H1 (cell line): ENCODE data around the gene P3H2. TPM values are rescaled to one million over a fixed set of nuclear protein-coding genes. Genes with fewer than 3 reads are reported as not detected.

Experiments
- CTCF ChIA-PET: fragments of 300-600 bp; sonication (Branson Sonifier 250); formaldehyde crosslinking; loops from one replicate; lab custom pipeline; 2021; ENCODE audit not compliant: partially characterized antibody; lab: Charles Lee
- POLR2A ChIA-PET: fragments of 300-600 bp; sonication (Branson Sonifier 250); formaldehyde crosslinking; loops from one replicate; lab custom pipeline; 2021; ENCODE audit warnings: inconsistent platforms; ENCODE audit not compliant: partially characterized antibody; lab: Charles Lee
- DNase-seq, 2 experiments: peaks; one replicate each; pipeline versions ENCODE4 v3.0.0 to v3.0.0-alpha.2; 2010 to 2022; ENCODE audit warnings: low spot score in 2 of 2, low read depth in 1 of 2, mixed read lengths in 1 of 2
- FAIRE-seq: peaks from 2 replicates; lab custom pipeline; 2011; peaks lifted over from hg19 to GRCh38; lab: Jason Lieb, UNC
- H2AFZ ChIP-seq: 2 replicates; pipeline ENCODE4 v1.8.1; 2012; ENCODE audit warnings: low read length, inconsistent platforms
- H2AK5ac ChIP-seq: 2 replicates; pipeline ENCODE4 v1.6.1; 2013; ENCODE audit warnings: low read depth, low read length
- H2BK120ac ChIP-seq: replicated peaks from 2 replicates; pipeline ENCODE3; 2013; ENCODE audit warnings: low read depth, low read length, inconsistent platforms
- H2BK12ac ChIP-seq: 2 replicates; pipeline ENCODE4 v1.6.1; 2013; ENCODE audit warnings: low read depth, low read length
- H2BK15ac ChIP-seq: 2 replicates; pipeline ENCODE4 v1.6.1; 2013; ENCODE audit warnings: low read length
- H2BK20ac ChIP-seq: 2 replicates; pipeline ENCODE4 v1.6.1; 2013; ENCODE audit warnings: low read length
- H2BK5ac ChIP-seq: 2 replicates; pipeline ENCODE4 v1.6.1; 2013; ENCODE audit warnings: low read depth, low read length
- H3K14ac ChIP-seq: 2 replicates; pipeline ENCODE4 v1.6.1; 2013; ENCODE audit warnings: inconsistent platforms; ENCODE audit not compliant: insufficient read length
- H3K18ac ChIP-seq: 2 replicates; pipeline ENCODE4 v1.6.1; 2013; ENCODE audit warnings: low read length; ENCODE audit errors: extremely low read depth
- H3K23ac ChIP-seq: 2 replicates; pipeline ENCODE4 v1.6.1; 2013; ENCODE audit warnings: inconsistent platforms; ENCODE audit not compliant: insufficient read length
- H3K23me2 ChIP-seq: 2 replicates; pipeline ENCODE4 v1.6.1; 2013; ENCODE audit warnings: low read depth, low read length
- H3K27ac ChIP-seq: 2 replicates; pipeline ENCODE4 v1.6.1; 2011; ENCODE audit warnings: low read depth, low read length, inconsistent platforms
- H3K27me3 ChIP-seq, 4 experiments: replicated peaks in 1 of 4; 1 replicate in 1 of 4; 2 replicates in 3 of 4; pipeline versions ENCODE4 v1.6.1 to v1.8.1; 2011 to 2013; ENCODE audit warnings: low read length in 3 of 4, mild to moderate bottlenecking in 3 of 4, inconsistent platforms in 2 of 4, mixed read lengths in 2 of 4, moderate library complexity in 1 of 4; ENCODE audit not compliant: control insufficient read depth in 3 of 4, insufficient read depth in 3 of 4; ENCODE audit errors: extremely low read depth in 1 of 4
- H3K36me3 ChIP-seq, 4 experiments: 2 replicates each; pipeline versions ENCODE4 v1.6.1 to v1.8.1; 2011 to 2013; ENCODE audit warnings: mild to moderate bottlenecking in 4 of 4, low read length in 3 of 4, moderate library complexity in 2 of 4, control low read depth in 1 of 4, inconsistent platforms in 1 of 4; ENCODE audit not compliant: insufficient read depth in 4 of 4, control insufficient read depth in 2 of 4
- H3K4ac ChIP-seq: replicated peaks from 2 replicates; pipeline ENCODE3; 2013; ENCODE audit warnings: low read length, low read depth, mixed read lengths, inconsistent platforms; ENCODE audit not compliant: insufficient read length
- H3K4me1 ChIP-seq, 4 experiments: replicated peaks in 1 of 4; 1 replicate in 1 of 4; 2 replicates in 3 of 4; pipeline versions ENCODE4 v1.6.1 to v1.8.1; 2011 to 2013; ENCODE audit warnings: low read length in 3 of 4, inconsistent platforms in 2 of 4, mixed read lengths in 1 of 4; ENCODE audit not compliant: insufficient read depth in 4 of 4, control insufficient read depth in 3 of 4
- H3K4me2 ChIP-seq, 2 experiments: 2 replicates each; pipeline versions ENCODE4 v1.6.1 to v1.8.1; 2011 to 2013; ENCODE audit warnings: low read depth in 2 of 2, low read length in 2 of 2, control low read depth in 1 of 2, inconsistent platforms in 1 of 2, mild to moderate bottlenecking in 1 of 2; ENCODE audit not compliant: insufficient read depth in 1 of 2
- H3K4me3 ChIP-seq, 4 experiments: fragments of 200-600, 300-600 bp in 1 of 4; sonication (generic), shearing (Covaris generic), sonication (Bioruptor Twin) in 1 of 4; 2 replicates each; pipeline versions ENCODE4 v1.5.1 to v1.8.1; 2011 to 2016; ENCODE audit warnings: low read length in 4 of 4, low read depth in 3 of 4, control low read depth in 2 of 4, inconsistent platforms in 2 of 4, mild to moderate bottlenecking in 2 of 4, mixed read lengths in 1 of 4, moderate library complexity in 1 of 4; ENCODE audit not compliant: insufficient read depth in 2 of 4; ENCODE audit errors: extremely low read depth in 1 of 4
- H3K56ac ChIP-seq: replicated peaks from 2 replicates; pipeline ENCODE3; 2013; ENCODE audit warnings: low read depth, mild to moderate bottlenecking, mixed read lengths, low read length, inconsistent platforms; ENCODE audit not compliant: insufficient read length
- H3K79me1 ChIP-seq: 2 replicates; pipeline ENCODE4 v1.6.1; 2013; ENCODE audit warnings: low read depth, low read length, control low read depth
- H3K79me2 ChIP-seq, 2 experiments: 2 replicates each; pipeline versions ENCODE4 v1.6.1 to v1.8.1; 2012 to 2013; ENCODE audit warnings: low read length in 2 of 2, mild to moderate bottlenecking in 2 of 2, inconsistent platforms in 1 of 2; ENCODE audit not compliant: insufficient read depth in 2 of 2, control insufficient read depth in 1 of 2
- H3K9ac ChIP-seq, 4 experiments: replicated peaks in 1 of 4; 1 replicate in 1 of 4; 2 replicates in 3 of 4; pipeline versions ENCODE4 v1.6.1 to v1.8.1; 2011 to 2013; ENCODE audit warnings: low read depth in 3 of 4, low read length in 3 of 4, control low read depth in 2 of 4, mild to moderate bottlenecking in 2 of 4, moderate library complexity in 2 of 4, inconsistent platforms in 1 of 4; ENCODE audit errors: extremely low read depth in 1 of 4
- H3K9me3 ChIP-seq, 2 experiments: 2 replicates each; pipeline versions ENCODE4 v1.6.1 to v1.8.1; 2012 to 2013; ENCODE audit warnings: mild to moderate bottlenecking in 2 of 2, moderate library complexity in 2 of 2, control low read depth in 1 of 2, inconsistent platforms in 1 of 2, low read depth in 1 of 2, low read length in 1 of 2, mixed read lengths in 1 of 2; ENCODE audit not compliant: insufficient read depth in 2 of 2
- H4K20me1 ChIP-seq, 2 experiments: replicated peaks in 1 of 2; 2 replicates each; pipeline versions ENCODE3 to v1.8.1; 2011 to 2013; ENCODE audit warnings: inconsistent platforms in 2 of 2, low read length in 2 of 2, mild to moderate bottlenecking in 1 of 2; ENCODE audit not compliant: insufficient read depth in 2 of 2, control insufficient read depth in 1 of 2
- H4K5ac ChIP-seq: 2 replicates; pipeline ENCODE4 v1.6.1; 2013; ENCODE audit warnings: low read length, low read depth, mixed read lengths, inconsistent platforms; ENCODE audit not compliant: insufficient read length
- H4K8ac ChIP-seq: 2 replicates; pipeline ENCODE4 v1.8.0; 2013; ENCODE audit warnings: mild to moderate bottlenecking, moderate library complexity, low read length, inconsistent platforms; ENCODE audit not compliant: insufficient read depth; ENCODE audit errors: extremely low read depth
- H4K91ac ChIP-seq: replicated peaks from 2 replicates; pipeline ENCODE3; 2013; ENCODE audit warnings: low read length, mixed read lengths, inconsistent platforms; ENCODE audit not compliant: insufficient read length
- BACH1 ChIP-seq: IDR thresholded peaks from 2 replicates; pipeline ENCODE4 v1.6.1; 2012; ENCODE audit warnings: low read length, improper control_type of control experiment
- CBX5 ChIP-seq: fragments of 300-800, 300-1000 bp; sonication (generic); IDR thresholded peaks from 2 replicates; pipeline ENCODE4 v1.7.1; 2016; ENCODE audit warnings: antibody characterized with exemption, low read length, low read depth
- CHD2 ChIP-seq: IDR thresholded peaks from 2 replicates; pipeline ENCODE4 v1.6.1; 2012; ENCODE audit warnings: low read length, improper control_type of control experiment
- HDAC2 ChIP-seq, 2 experiments: fragments of 300-600 bp in 1 of 2; sonication (generic) in 1 of 2; IDR thresholded peaks; 2 replicates each; pipeline ENCODE4 v1.6.1; 2011 to 2012; ENCODE audit warnings: low read depth in 2 of 2, low read length in 2 of 2, mild to moderate bottlenecking in 2 of 2, moderate library complexity in 2 of 2, borderline replicate concordance in 1 of 2, inconsistent platforms in 1 of 2
- JUND ChIP-seq: IDR thresholded peaks from 2 replicates; pipeline ENCODE4 v1.6.1; 2011; ENCODE audit warnings: mild to moderate bottlenecking, improper control_type of control experiment, low read length
- KDM4A ChIP-seq: IDR thresholded peaks from one replicate; pipeline ENCODE4 v1.7.1; 2012; ENCODE audit warnings: low read depth, mild to moderate bottlenecking, moderate library complexity, low read length, inconsistent platforms; ENCODE audit not compliant: severe bottlenecking
- RAD21 ChIP-seq, 2 experiments: IDR thresholded peaks in 1 of 2; conservative IDR thresholded peaks in 1 of 2; 2 replicates each; pipeline ENCODE4 v1.6.1; 2011; ENCODE audit warnings: low read depth in 2 of 2, low read length in 2 of 2, improper control_type of control experiment in 1 of 2, inconsistent platforms in 1 of 2, mild to moderate bottlenecking in 1 of 2, moderate library complexity in 1 of 2
- SP1 ChIP-seq: IDR thresholded peaks from 2 replicates; pipeline ENCODE4 v1.6.1; 2011; ENCODE audit warnings: low read depth, low read length
- SP4 ChIP-seq: IDR thresholded peaks from 2 replicates; pipeline ENCODE4 v1.6.1; 2012; ENCODE audit warnings: low read length, inconsistent platforms
- WGBS, 2 experiments: shearing (Covaris generic) in 1 of 2; methylation state at CpG; one replicate each; pipeline versions ENCODE4 v1.1.6 to v1.1.7; 2013 to 2015; ENCODE audit warnings: low lambda C conversion rate in 2 of 2, mixed read lengths in 2 of 2, inconsistent platforms in 1 of 2, low coverage in 1 of 2, missing lambda C conversion rate in 1 of 2; ENCODE audit not compliant: insufficient replicate concordance in 2 of 2, insufficient coverage in 1 of 2, insufficient read length in 1 of 2; ENCODE audit errors: extremely low coverage in 1 of 2, missing lambda C conversion rate in 1 of 2; 5-methylcytosine and 5-hydroxymethylcytosine counted together
- polyA plus RNA-seq, 7 experiments: library from polyadenylated mRNA; depleted of rRNA in 3 of 7; stranded (reverse) in 5 of 7; unstranded in 2 of 7; fragments of >200 nt in 5 of 7; fragments of 200-250 nt in 2 of 7; gene quantifications; 1 replicate in 5 of 7; 2 replicates in 1 of 7; 4 replicates in 1 of 7; pipeline versions ENCODE4 v1.2.1 to v1.2.3, GENCODE V29; 2011 to 2013; ENCODE audit warnings: missing spikeins in 2 of 7, mixed read lengths in 2 of 7
- total RNA-seq: library from RNA; stranded (reverse); fragmentation: NEBNext Ultra II Directional; extraction: Animal tissue kit (Norgen Biotek cat#: 25700); gene quantifications from 2 replicates; pipeline ENCODE4 v1.2.1, GENCODE V29; 2021
- TF ChIP-seq, protein P1 (sequence below): IDR thresholded peaks from 2 replicates; pipeline ENCODE4 v1.6.1; 2012; ENCODE audit warnings: low read length, inconsistent platforms

Gene P3H2
- total and polyA plus RNA-seq, 2 of the 8 experiments (the other 6 are each of a cell fraction or from before 2014, with no cell fraction given): 40.5 to 60.4 TPM

DNA sequence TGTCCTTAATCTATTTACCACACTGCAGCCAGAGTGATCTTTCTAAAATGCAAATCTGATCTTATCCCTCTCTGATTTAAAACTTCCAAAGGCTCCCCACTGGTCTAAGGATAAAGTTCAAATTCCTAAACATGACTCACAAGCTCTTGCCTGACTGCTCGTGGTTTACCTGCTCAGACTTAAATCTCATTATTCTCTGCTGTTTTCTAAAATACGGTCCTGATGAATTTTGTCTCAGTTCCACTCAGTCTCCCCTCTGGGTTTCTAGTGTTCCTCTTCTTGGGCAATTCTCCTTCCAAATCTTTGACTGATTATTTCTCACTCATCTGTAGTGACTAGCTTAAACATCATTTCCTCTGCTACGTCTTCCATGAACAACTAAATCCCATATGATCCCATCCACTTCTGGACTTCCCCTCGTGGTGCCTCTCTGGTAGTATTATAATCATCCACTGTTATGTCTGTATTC, 108.3 kb downstream of the P3H2 start:
- Histone ChIP-seq H2BK120ac (peak overlapping the region; percentile 65), H3K23ac (no peak overlapping the region), H3K79me1 (no peaks in the 10 kb centered on the region), H3K4me3 (peak overlapping the region in 1 of 4 experiments; percentile 14; a peak in 1 of 8 replicates), H3K9ac (no peak overlapping the region), H4K5ac (peak overlapping the region; percentile 35), H2AK5ac (no peak overlapping the region), H2BK12ac (no peak overlapping the region), H3K27me3 (no peaks in the 10 kb centered on the region), H3K36me3 (no peaks in the 10 kb centered on the region), H3K56ac (no peak overlapping the region), H4K8ac (no peak overlapping the region), H3K4me1 (peaks cover 7 to 25% (median 22%) of the 10 kb centered on the region in 4 experiments; a peak in 6 of 7 replicates), H4K91ac (peak overlapping the region; percentile 67), H3K9me3 (no peaks in the 10 kb centered on the region), H2BK20ac (peak overlapping the region; percentile 72; the same call in 1 of the 2 replicates), H3K18ac (0 out of 2 replicates have a peak overlapping the region, but pooled peaks have one; percentile 20), H3K4ac (peak overlapping the region; percentile 19), H3K14ac (no peak overlapping the region), H4K20me1 (no peaks in the 10 kb centered on the region), H3K79me2 (no peaks in the 10 kb centered on the region), H2AFZ (no peak overlapping the region), H3K27ac (peak overlapping the region; percentile 60), H2BK5ac (peak overlapping the region; percentile 79; the same call in 1 of the 2 replicates), H3K23me2 (no peaks in the 10 kb centered on the region), H3K4me2 (peak overlapping the region; percentile 36 to 40; a peak in 3 of 4 replicates), H2BK15ac (no peak overlapping the region)
- CTCF ChIA-PET: interaction anchor here (0.8 to 3.3 kb wide), 13 partner anchors 8 to 1156 kb away, joined by 3 to 15 read pairs (median 4); partner anchors contain the start of gene P3H2
- 31% methylated on average over 4 of the region's 4 CpGs; no CpG with 5 or more reads in 1 of the 2 experiments for WGBS, 2 experiments
- FAIRE-seq (peak; percentile 76), DNase-seq (no peak)
- POLR2A ChIA-PET: interaction anchor here (0.8 kb wide), 1 partner anchor 26 kb away, joined by 3 read pairs; no protein-coding TSS in a partner anchor
- TF ChIP-seq KDM4A (no peak), HDAC2 (IDR thresholded peaks at IDR 0.05; ENCODE audit: borderline replicate concordance in 1 of 2, low read depth in 2 of 2, low read length in 2 of 2) (peak in 1 of 2 experiments; percentile 18; a peak in 1 of 4 replicates), RAD21 (IDR thresholded peaks at IDR 0.05 in 1 of 2, conservative IDR thresholded peaks at IDR 0.05 in 1 of 2; ENCODE audit: low read depth in 2 of 2, low read length in 2 of 2) (no peak), SP1 (0 out of 2 replicates have a peak, but pooled peaks have one; percentile 17), BACH1 (no peak), CHD2 (no peak), SP4 (no peak), CBX5 (no peak), JUND (peak; percentile 92)
- TF ChIP-seq, protein P1, sequence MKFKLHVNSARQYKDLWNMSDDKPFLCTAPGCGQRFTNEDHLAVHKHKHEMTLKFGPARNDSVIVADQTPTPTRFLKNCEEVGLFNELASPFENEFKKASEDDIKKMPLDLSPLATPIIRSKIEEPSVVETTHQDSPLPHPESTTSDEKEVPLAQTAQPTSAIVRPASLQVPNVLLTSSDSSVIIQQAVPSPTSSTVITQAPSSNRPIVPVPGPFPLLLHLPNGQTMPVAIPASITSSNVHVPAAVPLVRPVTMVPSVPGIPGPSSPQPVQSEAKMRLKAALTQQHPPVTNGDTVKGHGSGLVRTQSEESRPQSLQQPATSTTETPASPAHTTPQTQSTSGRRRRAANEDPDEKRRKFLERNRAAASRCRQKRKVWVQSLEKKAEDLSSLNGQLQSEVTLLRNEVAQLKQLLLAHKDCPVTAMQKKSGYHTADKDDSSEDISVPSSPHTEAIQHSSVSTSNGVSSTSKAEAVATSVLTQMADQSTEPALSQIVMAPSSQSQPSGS: no peak
